ENCODE measurements around the gene PNMA3.
"Not testable (repeated sequence)": the region's sequence is repeated elsewhere in the genome, so short reads cannot be mapped to it uniquely, and the experiment has no call there.

PNMA3 gene

DNA sequence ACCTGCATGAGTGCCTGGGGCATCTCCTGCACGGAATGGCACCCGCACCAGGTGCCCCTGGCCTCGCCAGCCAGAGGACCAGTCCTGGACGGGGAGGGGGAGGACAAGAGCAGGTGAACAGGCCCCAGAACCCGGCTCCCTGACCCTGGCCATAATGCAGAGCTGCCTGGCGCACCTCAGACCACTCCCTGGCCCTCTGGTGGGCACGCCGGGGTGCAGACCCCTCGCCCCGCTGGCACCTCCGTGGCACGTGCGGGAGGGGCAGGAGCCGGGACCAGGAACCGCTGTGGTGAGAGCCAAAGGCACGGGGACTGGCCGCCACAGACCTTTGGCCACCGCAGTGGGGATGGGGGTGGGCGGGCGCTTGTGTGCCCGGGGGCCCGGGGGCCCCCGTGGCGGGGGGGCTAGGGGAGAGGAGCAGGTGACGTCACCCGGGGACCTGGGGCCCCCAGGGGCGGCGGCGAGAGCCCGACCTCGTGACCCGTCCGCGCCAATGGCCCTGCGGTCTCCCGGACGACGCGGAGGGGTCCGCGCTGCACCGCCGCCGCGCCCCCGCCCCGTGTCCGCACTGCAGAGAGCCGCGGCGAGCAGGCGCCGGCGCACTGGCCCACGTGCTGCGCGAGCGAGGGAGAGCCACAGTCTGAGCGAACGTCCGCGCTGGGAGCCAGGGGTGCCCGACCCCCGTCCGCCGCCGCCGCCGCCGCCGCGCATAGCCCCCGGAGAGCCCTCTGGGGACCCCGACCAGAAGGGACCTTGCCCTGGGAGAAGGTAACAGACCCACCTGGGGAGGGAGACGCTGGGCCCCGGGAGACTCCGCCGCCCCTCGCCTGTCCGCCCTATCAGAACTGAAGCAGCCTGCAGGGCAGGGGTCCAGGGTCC is at the start of gene PNMA3:
Gene PNMA3, plus strand, starts transcription at position 600 of the 879 bp plus-strand sequence. CDS start 586 bp downstream, outside the sequence.
- no peak for DNase-seq

DNA sequence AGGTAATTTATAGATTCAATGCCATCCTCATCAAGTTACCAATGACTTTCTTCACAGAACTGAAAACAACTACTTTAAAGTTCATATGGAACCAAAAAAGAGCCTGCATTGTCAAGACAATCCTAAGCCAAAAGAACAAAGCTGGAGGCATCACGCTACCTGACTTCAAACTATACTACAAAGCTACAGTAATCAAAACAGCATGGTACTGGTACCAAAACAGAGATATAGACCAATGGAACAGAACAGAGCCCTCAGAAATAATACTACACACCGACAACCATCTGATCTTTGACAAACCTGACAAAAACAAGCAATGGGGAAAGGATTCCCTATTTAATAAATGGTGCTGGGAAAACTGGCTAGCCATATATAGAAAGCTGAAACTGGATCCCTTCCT is 39.1 kb upstream of the PNMA3 start:
- DNase-seq: not testable (repeated sequence)

GRCh38 chrX:153019166-153019565 is 37.1 kb upstream of the PNMA3 start:
- no peak for DNase-seq

- not testable (repeated sequence) for DNase-seq
Measured at GRCh38 chrX:153026501-153026900, 29.8 kb upstream of the PNMA3 start.

GRCh38 chrX:153028487-153028886 is 27.8 kb upstream of the PNMA3 start:
- not testable (repeated sequence) for DNase-seq

DNA sequence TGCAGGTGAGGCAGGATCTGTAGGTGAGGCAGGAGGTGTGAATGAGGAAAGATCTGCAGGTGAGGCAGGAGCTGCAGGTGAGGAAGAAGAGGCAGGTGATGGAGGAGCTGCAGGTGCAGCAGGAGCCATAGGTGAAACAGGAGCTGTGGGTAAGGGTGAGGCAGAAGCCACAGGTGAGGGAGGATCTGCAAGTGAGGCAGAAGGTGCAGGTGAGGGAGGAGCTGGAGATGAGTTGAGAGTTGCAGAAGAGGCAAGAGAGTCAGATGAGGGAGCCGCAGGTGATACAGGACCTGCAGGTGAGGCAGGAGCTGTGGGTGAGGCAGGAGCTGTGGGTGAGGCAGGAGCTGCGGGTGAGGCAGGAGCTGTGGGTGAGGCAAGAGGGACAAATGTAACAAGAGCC is 27.1 kb upstream of the PNMA3 start:
- DNase-seq: no peak

DNA sequence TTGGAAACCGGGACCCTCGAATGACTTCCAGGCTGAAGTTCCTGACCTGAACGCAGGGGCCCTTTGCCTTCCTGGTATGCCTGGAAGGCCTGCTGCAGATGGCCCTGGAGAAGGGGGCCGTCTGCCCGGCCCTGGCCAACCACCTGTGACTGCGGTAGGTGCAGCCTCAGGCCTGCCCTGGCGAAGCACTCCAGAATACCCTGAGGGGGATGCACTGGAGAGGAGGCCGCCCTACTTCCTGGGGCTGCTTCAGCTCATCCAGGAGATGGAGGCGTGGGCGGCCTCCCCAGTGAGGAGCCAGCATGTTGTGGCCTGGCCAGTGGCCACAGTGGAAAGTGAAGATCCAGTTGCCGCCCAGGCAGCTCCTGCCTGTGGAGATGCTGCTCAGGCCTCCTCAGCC is 26.4 kb upstream of the PNMA3 start:
- no peak for DNase-seq

DNA sequence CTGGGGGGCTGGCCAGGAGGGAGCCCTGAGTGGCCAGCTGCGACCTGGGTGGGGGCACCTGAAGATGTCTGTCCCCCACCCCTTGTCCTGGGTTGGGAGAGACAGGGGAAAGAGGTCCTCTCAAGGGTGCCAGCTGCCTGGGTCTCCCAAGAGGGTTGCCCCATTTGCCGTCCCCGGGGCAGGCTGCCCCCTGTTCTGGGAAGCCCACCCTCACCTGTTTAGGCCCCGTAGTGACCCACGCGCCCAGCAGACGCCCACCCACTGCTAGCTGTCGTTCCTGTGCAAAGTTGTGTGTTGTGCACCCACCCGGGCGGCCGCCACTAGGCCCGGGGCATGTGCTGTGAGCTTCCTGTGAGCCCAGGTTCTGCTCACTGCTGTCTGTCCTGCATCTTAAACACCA is 25.5 kb upstream of the PNMA3 start:
- no peak for DNase-seq

GRCh38 chrX:153032397-153033118 is 23.7 kb upstream of the PNMA3 start:
- DNase-seq: peak; percentile 0

DNA sequence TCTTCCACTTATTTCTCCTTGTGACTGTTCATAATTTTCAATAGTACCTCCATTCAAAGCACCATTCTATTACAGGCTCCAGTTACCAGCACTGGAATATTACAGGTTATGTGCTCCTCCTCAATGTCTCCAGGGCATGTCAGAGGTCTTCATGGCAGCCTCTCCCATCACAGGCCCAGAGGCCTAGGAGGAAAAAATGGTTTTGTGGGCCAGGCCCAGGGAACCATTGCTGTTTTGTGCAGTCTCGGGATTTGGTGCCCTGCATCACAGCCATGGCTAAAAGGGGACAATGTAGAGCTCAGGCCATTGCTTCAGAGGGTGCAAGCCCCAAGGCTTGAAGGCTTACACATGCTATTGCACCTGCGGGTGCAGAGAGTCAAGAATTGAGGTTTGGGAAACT is 7.2 kb upstream of the PNMA3 start:
- DNase-seq: no peak

DNA sequence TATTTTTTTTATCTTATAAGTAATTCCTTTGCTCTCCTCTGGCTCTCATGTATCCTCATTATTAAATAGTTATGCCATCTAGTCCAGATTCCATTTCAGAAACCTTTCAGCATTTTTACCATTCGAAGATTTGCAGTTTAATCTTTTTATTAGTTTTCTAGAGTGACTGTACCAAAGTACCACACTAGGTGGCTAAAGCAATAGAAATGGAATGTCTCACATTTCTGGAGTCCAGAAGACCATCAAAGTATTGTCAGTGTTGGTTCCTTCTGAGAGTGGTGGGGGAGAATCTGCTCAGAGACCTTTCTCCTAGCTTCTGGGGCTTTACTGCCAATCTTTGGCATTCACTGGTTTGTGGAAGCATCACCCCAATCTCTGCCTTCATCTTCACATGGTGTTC is 3.7 kb upstream of the PNMA3 start:
- no peak for DNase-seq

- no peak for DNase-seq
Measured at GRCh38 chrX:153057281-153057680, 1.0 kb downstream of the PNMA3 start.

DNA sequence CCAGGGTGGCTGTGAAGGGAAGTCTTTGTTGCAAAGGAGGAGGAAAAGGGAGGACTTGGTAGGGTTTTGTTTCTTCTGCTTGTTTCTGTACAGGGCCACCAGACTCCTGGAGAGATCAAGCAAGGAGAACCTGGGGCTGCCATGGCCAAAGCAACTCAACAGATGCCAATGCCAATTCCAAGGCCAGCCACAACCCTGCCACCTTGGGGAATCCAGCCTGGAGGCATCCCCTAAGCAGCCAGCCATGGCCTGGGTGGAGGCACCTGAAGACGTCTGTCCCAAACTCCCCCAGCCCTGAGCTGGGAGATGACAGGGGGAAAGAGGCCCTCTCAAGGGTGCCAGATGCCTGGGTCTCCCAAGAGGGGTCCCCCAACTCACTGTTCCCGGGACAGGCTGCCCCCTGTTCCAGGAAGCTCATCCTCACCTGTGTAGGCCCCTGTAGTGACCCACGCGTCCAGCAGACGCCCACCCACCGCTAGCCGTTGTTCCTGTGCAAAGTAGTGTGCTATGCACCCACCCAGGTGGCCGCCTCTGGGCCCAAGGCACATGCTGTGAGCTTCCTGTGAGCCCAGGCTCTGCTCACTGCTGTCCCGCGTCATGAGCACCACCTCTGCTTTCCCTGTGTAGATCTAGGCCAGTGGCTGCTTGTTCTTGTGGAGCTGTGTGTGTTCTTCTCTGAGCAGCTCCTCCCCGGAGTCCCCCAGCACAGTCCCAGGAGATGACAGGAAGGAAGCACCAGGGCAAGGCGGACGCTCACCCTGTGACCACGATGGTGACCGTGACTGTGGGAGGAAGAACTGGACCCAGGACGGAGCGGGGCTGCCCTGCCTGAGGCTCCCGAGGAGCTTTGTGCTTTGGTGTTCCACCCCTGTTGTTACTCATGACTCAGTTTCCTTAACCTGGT is 3.2 kb downstream of the PNMA3 start:
- DNase-seq: no peak

DNA sequence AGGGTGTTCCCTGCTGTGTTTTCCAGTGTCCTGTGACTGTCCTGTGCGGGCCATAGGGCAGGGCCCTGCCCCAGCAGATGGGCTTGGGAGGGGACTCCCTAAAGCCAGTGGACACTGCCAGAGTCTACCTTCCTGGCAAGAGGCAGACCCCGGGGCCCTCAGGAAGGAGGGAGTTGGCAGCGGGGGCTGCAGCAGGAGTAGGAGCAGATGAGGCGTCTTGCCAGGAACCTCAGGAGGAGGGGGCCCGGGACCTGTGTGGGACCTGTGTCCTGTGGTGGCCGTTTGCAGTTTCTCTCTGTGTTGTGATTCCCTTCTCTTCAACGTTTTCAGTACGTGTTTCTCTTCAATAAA is 3.8 kb downstream of the PNMA3 start:
- no peak for DNase-seq

GRCh38 chrX:153061732-153062131 is 5.5 kb downstream of the PNMA3 start:
- DNase-seq: peak; percentile 8

DNA sequence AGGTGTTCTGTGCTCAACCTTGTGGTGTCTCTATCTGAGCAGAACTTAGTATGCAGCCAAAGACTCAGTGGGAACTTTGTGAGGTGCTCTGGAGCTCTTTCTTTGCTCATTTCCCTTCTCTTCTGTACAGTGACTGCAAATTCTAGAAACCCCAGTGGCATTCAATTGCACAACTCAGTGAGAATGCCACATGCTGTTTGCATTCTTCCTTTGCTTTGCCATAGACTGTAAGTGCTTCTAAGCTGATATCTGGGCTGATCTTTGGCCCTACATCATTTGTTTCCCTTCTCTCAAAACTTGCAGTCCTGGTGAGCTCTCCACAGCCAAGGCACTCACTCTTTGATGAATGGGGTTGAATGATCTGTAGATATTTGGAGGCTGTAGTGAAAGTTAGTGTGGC is 7.0 kb downstream of the PNMA3 start:
- no peak for DNase-seq

DNA sequence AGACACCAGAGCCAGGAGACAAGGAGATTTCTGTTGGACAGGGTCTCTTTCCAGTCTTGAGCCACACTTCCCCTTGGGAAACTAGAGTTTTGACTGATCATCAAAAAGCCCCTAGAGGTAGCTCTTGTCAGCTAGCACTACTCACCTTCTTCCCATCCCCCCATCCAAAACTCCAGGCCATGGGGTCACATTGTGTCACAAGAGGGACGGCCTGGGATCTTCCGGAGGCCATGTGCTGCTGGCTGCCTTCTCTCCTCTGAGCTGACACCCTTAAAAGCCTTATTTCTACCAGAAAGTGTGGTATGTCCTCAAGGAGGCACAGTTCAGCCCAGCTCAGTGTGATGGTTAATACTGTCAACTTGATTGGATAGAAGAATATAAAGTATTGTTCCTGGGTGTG is 7.8 kb downstream of the PNMA3 start:
- no peak for DNase-seq

GRCh38 chrX:153065389-153065788 is 9.1 kb downstream of the PNMA3 start:
- no peak for DNase-seq

- not testable (repeated sequence) for DNase-seq
Measured at GRCh38 chrX:153066402-153066801, 10.1 kb downstream of the PNMA3 start.

- DNase-seq: not testable (repeated sequence)
Measured at GRCh38 chrX:153071909-153072583, 15.8 kb downstream of the PNMA3 start, which contains the start of gene PNMA6A. Gene PNMA6A (plus strand): TSS chrX:153072454. CDS start chrX:153073063, 609 bp downstream.

- not testable (repeated sequence) for DNase-seq
Measured at GRCh38 chrX:153073331-153073730, 17.1 kb downstream of the PNMA3 start.

DNA sequence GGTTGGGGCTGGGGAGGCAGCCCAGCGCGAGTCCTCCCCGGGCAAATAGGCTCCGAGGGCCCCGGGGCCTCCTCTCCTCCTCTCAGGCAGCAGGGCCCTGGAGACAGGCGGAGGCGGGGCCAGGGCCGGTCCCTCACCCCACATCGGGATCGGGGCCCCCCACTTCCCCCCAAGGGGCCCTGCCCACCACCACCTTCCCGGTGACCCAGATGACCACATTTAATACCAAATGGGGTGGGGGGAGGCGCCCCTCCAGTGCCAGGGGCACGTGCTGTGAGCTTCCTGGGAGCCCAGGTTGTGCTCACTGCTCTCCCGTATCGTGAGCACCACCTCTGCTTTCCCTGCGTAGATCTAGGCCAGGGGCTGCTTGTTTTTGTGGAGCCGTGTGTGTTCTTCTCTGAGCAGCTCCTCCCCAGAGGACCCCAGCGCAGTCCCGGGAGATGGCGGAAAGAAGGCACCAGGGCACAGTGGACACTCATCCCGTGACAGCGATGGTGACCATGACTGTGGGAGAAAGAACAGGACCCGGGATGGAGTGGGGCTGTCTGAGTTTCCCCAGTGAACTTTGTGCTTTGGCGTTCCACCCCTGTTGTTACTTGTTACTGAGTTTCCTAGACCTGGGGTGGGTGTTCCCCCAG is 18.1 kb downstream of the PNMA3 start:
- DNase-seq: no peak

All from kidney glomerular epithelial cell (primary cell).